Stimulated activated CD4-positive, alpha-beta T cell treated with anti-CD3 and anti-CD28 coated beads, Interleukin-1b, Interleukin-23, amount 100 ng/mL, for 24 hours (primary cell): ENCODE data around the gene ADAM33.

ENCODE experiments used
- DNase-seq, 4 experiments: peaks; one replicate each; pipeline ENCODE4 v3.0.0-alpha.2; 2020; ENCODE audit warnings: low read depth in 4 of 4, low spot score in 1 of 4

Gene ADAM33

GRCh38 chr20:3710703-3711483, 29.1 kb upstream of the ADAM33 start:
- peak; percentile 61 to 71 (median 64) for DNase-seq

GRCh38 chr20:3710011-3710466, 28.2 kb upstream of the ADAM33 start:
- no peak for DNase-seq

- DNase-seq = no peak
Observed at GRCh38 chr20:3707508-3707899, 25.7 kb upstream of the ADAM33 start.

GRCh38 chr20:3706774-3707507, 25.1 kb upstream of the ADAM33 start:
- no peak for DNase-seq

- no peak for DNase-seq
Observed at GRCh38 chr20:3705970-3706739, 24.3 kb upstream of the ADAM33 start.

- no peak for DNase-seq
Observed at GRCh38 chr20:3705491-3705969, 23.7 kb upstream of the ADAM33 start.

GRCh38 chr20:3704087-3704486, 22.3 kb upstream of the ADAM33 start:
- no peak for DNase-seq

GRCh38 chr20:3702611-3703391, 21.0 kb upstream of the ADAM33 start:
- no peak for DNase-seq

GRCh38 chr20:3701061-3701998, 19.5 kb upstream of the ADAM33 start:
- no peak for DNase-seq

- no peak for DNase-seq
Observed at GRCh38 chr20:3699037-3699436, 17.2 kb upstream of the ADAM33 start.

- DNase-seq = no peak
Observed at GRCh38 chr20:3698591-3699001, 16.8 kb upstream of the ADAM33 start.

- no peak for DNase-seq
Observed at GRCh38 chr20:3697588-3698305, 15.9 kb upstream of the ADAM33 start.

GRCh38 chr20:3696745-3697587, 15.2 kb upstream of the ADAM33 start:
- no peak for DNase-seq

- no peak for DNase-seq
Observed at GRCh38 chr20:3696200-3696599, 14.4 kb upstream of the ADAM33 start.

- no peak for DNase-seq
Observed at GRCh38 chr20:3694864-3695263, 13.1 kb upstream of the ADAM33 start.

GRCh38 chr20:3693376-3693775, 11.6 kb upstream of the ADAM33 start:
- no peak for DNase-seq

- DNase-seq = no peak
Observed at GRCh38 chr20:3692706-3693294, 11.0 kb upstream of the ADAM33 start.

- no peak for DNase-seq
Observed at GRCh38 chr20:3691897-3692296, 10.1 kb upstream of the ADAM33 start.
